ENCODE results near the gene RHOF. TPM values are rescaled to one million over a fixed set of nuclear protein-coding genes. Genes with fewer than 3 reads are reported as not detected.

Gene RHOF
- total and polyA plus RNA-seq, 7 donors, result 7.6 to 132 (median 15.0) TPM

- Histone ChIP-seq H3K4me3 (no peak overlapping the region), H3K36me3 (peaks cover 0 to 8% (median 3%) of the 10 kb centered on the region in 4 donors), H3K9me3 (no peaks in the 10 kb centered on the region), H3K27me3 (no peaks in the 10 kb centered on the region), H3K4me1 (no peaks in the 10 kb centered on the region), H3K27ac (no peak overlapping the region)
- no peak for DNase-seq
- intact Hi-C loops (cut with DNase I), result no loop called here
- 94 to 95% methylated on average over 6 of the region's 6 CpGs for WGBS, 2 donors
- TF ChIP-seq POLR2AphosphoS5 (IDR thresholded peaks at IDR 0.05), result no peak
- TF ChIP-seq, protein P1, sequence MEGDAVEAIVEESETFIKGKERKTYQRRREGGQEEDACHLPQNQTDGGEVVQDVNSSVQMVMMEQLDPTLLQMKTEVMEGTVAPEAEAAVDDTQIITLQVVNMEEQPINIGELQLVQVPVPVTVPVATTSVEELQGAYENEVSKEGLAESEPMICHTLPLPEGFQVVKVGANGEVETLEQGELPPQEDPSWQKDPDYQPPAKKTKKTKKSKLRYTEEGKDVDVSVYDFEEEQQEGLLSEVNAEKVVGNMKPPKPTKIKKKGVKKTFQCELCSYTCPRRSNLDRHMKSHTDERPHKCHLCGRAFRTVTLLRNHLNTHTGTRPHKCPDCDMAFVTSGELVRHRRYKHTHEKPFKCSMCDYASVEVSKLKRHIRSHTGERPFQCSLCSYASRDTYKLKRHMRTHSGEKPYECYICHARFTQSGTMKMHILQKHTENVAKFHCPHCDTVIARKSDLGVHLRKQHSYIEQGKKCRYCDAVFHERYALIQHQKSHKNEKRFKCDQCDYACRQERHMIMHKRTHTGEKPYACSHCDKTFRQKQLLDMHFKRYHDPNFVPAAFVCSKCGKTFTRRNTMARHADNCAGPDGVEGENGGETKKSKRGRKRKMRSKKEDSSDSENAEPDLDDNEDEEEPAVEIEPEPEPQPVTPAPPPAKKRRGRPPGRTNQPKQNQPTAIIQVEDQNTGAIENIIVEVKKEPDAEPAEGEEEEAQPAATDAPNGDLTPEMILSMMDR (IDR thresholded peaks at IDR 0.05), result no peak
- no peak for TF ChIP-seq POLR2A (IDR thresholded peaks at IDR 0.05)
- no peak for TF ChIP-seq EP300 (IDR thresholded peaks at IDR 0.05)
These were observed 64.5 kb downstream of the RHOF start for GRCh38 chr12:121729021-121729420.

Other genes starting within 250 kb of the RHOF start
- gene KDM2B, start 212.7 kb downstream of the RHOF start, total RNA-seq, result 10 to 100 TPM; 16.1 to 31.7 (median 18.5) TPM
- gene KDM2B, start 212.7 kb downstream of the RHOF start, polyA plus RNA-seq, result 10 to 100 TPM in 1 of 3 donors, 1 to 10 TPM in 2; 4.8 to 23.2 (median 9.9) TPM
- 10 to 100 TPM in 2 of 4 donors, 1 to 10 TPM in 2; 5.4 to 12.2 (median 9.0) TPM for gene ORAI1, start 167.2 kb downstream of the RHOF start, total RNA-seq
- gene ORAI1, start 167.2 kb downstream of the RHOF start, polyA plus RNA-seq, result 10 to 100 TPM in 1 of 3 donors, 1 to 10 TPM in 2; 5.3 to 24.9 (median 9.6) TPM
- gene MORN3, start 124.0 kb downstream of the RHOF start, total RNA-seq, result not detected
- gene MORN3, start 124.0 kb downstream of the RHOF start, polyA plus RNA-seq, result 1 to 10 TPM in 1 of 3 donors, under 1 TPM in 1, not detected in 1; 0.90 to 1.2 TPM
- gene TMEM120B, start 80.9 kb downstream of the RHOF start, total RNA-seq, result 1 to 10 TPM; 2.9 to 8.9 (median 4.2) TPM
- 1 to 10 TPM; 1.2 to 5.3 (median 1.8) TPM for gene TMEM120B, start 80.9 kb downstream of the RHOF start, polyA plus RNA-seq
- gene SETD1B, start 10.3 kb upstream of the RHOF start, total RNA-seq, result 10 to 100 TPM in 2 of 4 donors, 1 to 10 TPM in 2; 7.6 to 16.9 (median 11.4) TPM
- gene SETD1B, start 10.3 kb upstream of the RHOF start, polyA plus RNA-seq, result 10 to 100 TPM in 1 of 3 donors, 1 to 10 TPM in 2; 2.4 to 16.0 (median 3.0) TPM
- gene HPD, start 65.2 kb upstream of the RHOF start, total RNA-seq, result 1 to 10 TPM in 1 of 4 donors, under 1 TPM in 3; 0.27 to 2.8 (median 0.34) TPM
- gene HPD, start 65.2 kb upstream of the RHOF start, polyA plus RNA-seq, result 1 to 10 TPM in 1 of 3 donors, under 1 TPM in 1, not detected in 1; 0.86 to 2.4 TPM
- gene PSMD9, start 95.1 kb upstream of the RHOF start, total RNA-seq, result 10 to 100 TPM; 28.5 to 91.4 (median 39.1) TPM
- gene PSMD9, start 95.1 kb upstream of the RHOF start, polyA plus RNA-seq, result 100 to 1,000 TPM in 2 of 3 donors, 10 to 100 TPM in 1; 92.9 to 108 (median 102) TPM
- 1 to 10 TPM in 3 of 4 donors, under 1 TPM in 1; 0.68 to 3.0 (median 1.2) TPM for gene CFAP251, start 124.9 kb upstream of the RHOF start, total RNA-seq
- gene CFAP251, start 124.9 kb upstream of the RHOF start, polyA plus RNA-seq, result 1 to 10 TPM in 1 of 3 donors, under 1 TPM in 1, not detected in 1; 0.98 to 1.2 TPM
- gene BCL7A, start 228.2 kb upstream of the RHOF start, total RNA-seq, result 1 to 10 TPM; 6.2 to 6.9 (median 6.5) TPM
- 1 to 10 TPM; 1.2 to 7.4 (median 3.5) TPM for gene BCL7A, start 228.2 kb upstream of the RHOF start, polyA plus RNA-seq

Data from sigmoid colon (tissue), 7 donors.